WERI-Rb-1 (cell line): Measurements from ENCODE around the gene PRSS12.
A peak's percentile ranks its signal among the peaks of the same experiment; 100 is the strongest.

ENCODE experiments used
- DNase-seq: peaks from one replicate; pipeline ENCODE4 v3.0.0-alpha.2; 2020
- H3K27ac ChIP-seq: fragments of 250-450 bp; sonication (Bioruptor Pico); 2 replicates; pipeline ENCODE4 v1.5.1; 2020; ENCODE audit warnings: mild to moderate bottlenecking, moderate library complexity
- H3K27me3 ChIP-seq: fragments of 250-450 bp; sonication (Bioruptor Pico); 2 replicates; pipeline ENCODE4 v1.5.1; 2021; ENCODE audit warnings: mild to moderate bottlenecking, low read depth, moderate library complexity; ENCODE audit not compliant: insufficient read depth, severe bottlenecking
- H3K36me3 ChIP-seq: fragments of 250-450 bp; sonication (Bioruptor Pico); 2 replicates; pipeline ENCODE4 v1.5.1; 2020; ENCODE audit warnings: mild to moderate bottlenecking, moderate library complexity
- H3K4me3 ChIP-seq: 2 replicates; pipeline ENCODE4 v1.5.1; 2011; ENCODE audit warnings: low read depth, mild to moderate bottlenecking, control low read depth, low read length
- H3K9me3 ChIP-seq: fragments of 250-450 bp; sonication (Bioruptor Pico); 2 replicates; pipeline ENCODE4 v1.5.1; 2021; ENCODE audit warnings: mild to moderate bottlenecking, moderate library complexity; ENCODE audit not compliant: severe bottlenecking
- CTCF ChIP-seq: IDR thresholded peaks from 2 replicates; pipeline ENCODE4 v1.5.1; 2011; ENCODE audit warnings: low read depth, mild to moderate bottlenecking, control low read depth, inconsistent platforms, low read length

Gene PRSS12

GRCh38 chr4:118281611-118282442, 71.0 kb downstream of the PRSS12 start:
- Histone ChIP-seq H3K27ac (peak overlapping the region; percentile 39), H3K36me3 (peaks cover 59% of the 10 kb centered on the region), H3K27me3 (no peaks in the 10 kb centered on the region), H3K9me3 (no peaks in the 10 kb centered on the region), H3K4me3 (no peak overlapping the region)
- TF ChIP-seq CTCF = no peak
- peak; percentile 41 for DNase-seq

GRCh38 chr4:118280501-118281218, 72.1 kb downstream of the PRSS12 start:
- H3K36me3 ChIP-seq = peaks cover 51% of the 10 kb centered on the region
- H3K27ac ChIP-seq = no peak overlapping the region; the same call in 1 of the 2 replicates
- DNase-seq = peak; percentile 71
- TF ChIP-seq CTCF = peak; percentile 73
- no peaks in the 10 kb centered on the region for H3K27me3 ChIP-seq
- peaks cover under 1% of the 10 kb centered on the region for H3K9me3 ChIP-seq
- no peak overlapping the region for H3K4me3 ChIP-seq

GRCh38 chr4:118279920-118280432, 72.8 kb downstream of the PRSS12 start:
- H3K4me3 ChIP-seq = peak overlapping the region; percentile 79
- peaks cover 51% of the 10 kb centered on the region for H3K36me3 ChIP-seq
- peak overlapping the region; percentile 86 for H3K27ac ChIP-seq
- no peaks in the 10 kb centered on the region for H3K27me3 ChIP-seq
- no peak for DNase-seq
- TF ChIP-seq CTCF = no peak
- H3K9me3 ChIP-seq = peaks cover 2% of the 10 kb centered on the region

GRCh38 chr4:118279328-118279727, 73.5 kb downstream of the PRSS12 start:
- peaks cover 2% of the 10 kb centered on the region for H3K9me3 ChIP-seq
- peaks cover 51% of the 10 kb centered on the region for H3K36me3 ChIP-seq
- no peaks in the 10 kb centered on the region for H3K27me3 ChIP-seq
- peak overlapping the region; percentile 86 for H3K27ac ChIP-seq
- DNase-seq = no peak
- H3K4me3 ChIP-seq = peak overlapping the region; percentile 79
- no peak for TF ChIP-seq CTCF

GRCh38 chr4:118278473-118279274, 74.1 kb downstream of the PRSS12 start:
- Histone ChIP-seq H3K4me3 (peak overlapping the region; percentile 79), H3K27ac (peak overlapping the region; percentile 86), H3K27me3 (no peaks in the 10 kb centered on the region), H3K36me3 (peaks cover 47% of the 10 kb centered on the region), H3K9me3 (peaks cover 2% of the 10 kb centered on the region)
- no peak for TF ChIP-seq CTCF
- peak; percentile 99 for DNase-seq
